Upper lobe of left lung (tissue), 4 donors: ENCODE measurements around the gene DNAJC18.

ENCODE experiments used
- CTCF ChIP-seq, 6 experiments: fragments of 450-650 bp in 4 of 6; fragments of 200-600 bp in 2 of 6; sonication (generic) in 2 of 6; IDR thresholded peaks; one replicate each; pipeline ENCODE4 v1.5.1; 2016 to 2019; ENCODE audit warnings: antibody characterized with exemption in 6 of 6
- EP300 ChIP-seq, 4 donors: sonication (generic); formaldehyde crosslinking; IDR thresholded peaks; one replicate each; pipeline ENCODE4 v1.5.1; 2017; ENCODE audit warnings: antibody characterized with exemption in 4 of 4, control low read depth in 2 of 4

DNA sequence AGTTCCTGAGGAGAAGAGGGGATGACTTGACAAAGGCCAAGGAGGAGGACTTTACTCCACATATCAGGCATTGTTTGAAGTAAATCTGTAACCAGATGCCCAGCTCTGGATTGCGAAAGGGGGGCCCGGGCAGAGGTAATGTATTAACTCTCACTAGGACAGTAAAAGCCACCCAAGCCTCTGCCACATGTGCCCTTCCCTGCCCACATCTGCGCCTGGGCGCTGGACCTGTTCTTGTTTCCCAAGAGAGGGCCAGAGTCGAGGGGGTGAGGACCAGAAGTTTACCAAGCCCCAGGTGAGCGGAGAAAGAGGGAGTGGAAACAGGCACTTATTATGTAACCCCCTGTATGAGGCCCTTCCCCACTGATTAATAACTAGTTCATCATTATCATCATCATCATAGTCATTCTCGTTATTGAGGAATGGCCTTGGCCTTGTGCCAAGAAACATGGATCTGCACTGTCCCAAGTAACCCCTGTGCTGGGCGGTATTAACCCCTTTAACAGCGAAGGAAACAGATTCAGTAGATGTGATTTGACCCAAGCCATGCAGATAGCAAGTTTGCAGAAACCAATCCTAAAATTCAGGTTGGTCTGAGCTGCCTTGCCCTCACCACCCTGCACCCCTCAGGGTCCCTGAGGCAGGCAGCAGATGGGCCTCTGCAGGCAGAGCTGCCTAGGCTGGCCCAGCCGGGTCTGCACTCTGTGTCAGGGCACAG is 55.9 kb downstream of the DNAJC18 start, which contains the start of gene SLC23A1:
- TF ChIP-seq EP300 (IDR thresholded peaks at IDR 0.05) (no peak), CTCF (IDR thresholded peaks at IDR 0.05) (no peak)
